Stimulated activated effector memory CD8-positive, alpha-beta T cell treated with anti-CD3 and anti-CD28 coated beads, Interleukin-12 subunit alpha, Interleukin-12 subunit beta, amount 100 ng/mL, for 72 hours (primary cell): ENCODE results near the gene CSF1.
"Not testable (repeated sequence)": the region's sequence is repeated elsewhere in the genome, so short reads cannot be mapped to it uniquely, and the experiment has no call there.

Experiments
- ATAC-seq: fragments of 150-1000 bp; cut with Tn5 transposase; 2 replicates; pipeline ENCODE4 v1.10.0; 2021
- DNase-seq, 2 donors: peaks; one replicate each; pipeline ENCODE4 v3.0.0; 2021 to 2022; ENCODE audit warnings: low spot score in 2 of 2
- H3K27ac Mint-ChIP-seq: one replicate; pipeline ENCODE4 v1.8.0; 2022; ENCODE audit warnings: mild to moderate bottlenecking, mixed read lengths
- H3K36me3 Mint-ChIP-seq: one replicate; pipeline ENCODE4 v1.8.0; 2022; ENCODE audit warnings: mild to moderate bottlenecking, mixed read lengths
- H3K4me1 Mint-ChIP-seq: one replicate; pipeline ENCODE4 v1.8.0; 2022; ENCODE audit warnings: mixed read lengths
- H3K4me3 Mint-ChIP-seq: one replicate; pipeline ENCODE4 v1.8.0; 2022; ENCODE audit warnings: mild to moderate bottlenecking, mixed read lengths
- H3K9me3 Mint-ChIP-seq: one replicate; pipeline ENCODE4 v1.8.0; 2022; ENCODE audit warnings: mixed read lengths

The CSF1 gene

GRCh38 chr1:109918671-109919070 lies 8.0 kb downstream of the CSF1 start:
- H3K9me3 Mint-ChIP-seq: no peaks in the 10 kb centered on the region
- H3K4me3 Mint-ChIP-seq: no peak overlapping the region
- ATAC-seq (no peak), DNase-seq (no peak)
- H3K4me1 Mint-ChIP-seq: peaks cover 66% of the 10 kb centered on the region
- peak overlapping the region; percentile 85 for H3K27ac Mint-ChIP-seq
- H3K36me3 Mint-ChIP-seq: peaks cover 100% of the 10 kb centered on the region

GRCh38 chr1:109919303-109919702 lies 8.7 kb downstream of the CSF1 start:
- H3K4me1 Mint-ChIP-seq: peaks cover 66% of the 10 kb centered on the region
- no peak for ATAC-seq
- H3K27ac Mint-ChIP-seq: no peak overlapping the region
- DNase-seq: no peak
- H3K4me3 Mint-ChIP-seq: no peak overlapping the region
- peaks cover 100% of the 10 kb centered on the region for H3K36me3 Mint-ChIP-seq
- no peaks in the 10 kb centered on the region for H3K9me3 Mint-ChIP-seq

GRCh38 chr1:109920391-109920790 lies 9.7 kb downstream of the CSF1 start:
- ATAC-seq, H3K4me3 Mint-ChIP-seq, H3K9me3 Mint-ChIP-seq, H3K27ac Mint-ChIP-seq, DNase-seq: not testable (repeated sequence)
- Mint-ChIP-seq H3K36me3 (peaks cover 100% of the 10 kb centered on the region), H3K4me1 (peaks cover 65% of the 10 kb centered on the region)

- H3K4me1 Mint-ChIP-seq: peaks cover 58% of the 10 kb centered on the region
- H3K27ac Mint-ChIP-seq: peak overlapping the region; percentile 89
- H3K36me3 Mint-ChIP-seq: peaks cover 100% of the 10 kb centered on the region
- DNase-seq (no peak), ATAC-seq (peak; percentile 3)
- H3K4me3 Mint-ChIP-seq: no peak overlapping the region
- H3K9me3 Mint-ChIP-seq: no peaks in the 10 kb centered on the region
These were observed 11.7 kb downstream of the CSF1 start for GRCh38 chr1:109922326-109922725.

- H3K4me3 Mint-ChIP-seq: no peak overlapping the region
- no peaks in the 10 kb centered on the region for H3K9me3 Mint-ChIP-seq
- H3K4me1 Mint-ChIP-seq: peaks cover 49% of the 10 kb centered on the region
- ATAC-seq (peak; percentile 14), DNase-seq (no peak)
- peaks cover 100% of the 10 kb centered on the region for H3K36me3 Mint-ChIP-seq
- H3K27ac Mint-ChIP-seq: peak overlapping the region; percentile 89
These were observed 12.7 kb downstream of the CSF1 start for GRCh38 chr1:109923131-109923945.

- no peaks in the 10 kb centered on the region for H3K9me3 Mint-ChIP-seq
- DNase-seq (no peak), ATAC-seq (no peak)
- no peak overlapping the region for H3K4me3 Mint-ChIP-seq
- peak overlapping the region; percentile 89 for H3K27ac Mint-ChIP-seq
- H3K4me1 Mint-ChIP-seq: peaks cover 43% of the 10 kb centered on the region
- peaks cover 100% of the 10 kb centered on the region for H3K36me3 Mint-ChIP-seq
These were observed 13.3 kb downstream of the CSF1 start for GRCh38 chr1:109923946-109924275.

GRCh38 chr1:109924316-109924715 lies 13.7 kb downstream of the CSF1 start:
- Mint-ChIP-seq H3K9me3 (no peaks in the 10 kb centered on the region), H3K4me3 (no peak overlapping the region), H3K4me1 (peaks cover 40% of the 10 kb centered on the region), H3K27ac (peak overlapping the region; percentile 89), H3K36me3 (peaks cover 100% of the 10 kb centered on the region)
- ATAC-seq (no peak), DNase-seq (no peak)

- DNase-seq (no peak), ATAC-seq (no peak)
- H3K4me3 Mint-ChIP-seq: no peak overlapping the region
- peak overlapping the region; percentile 89 for H3K27ac Mint-ChIP-seq
- peaks cover 100% of the 10 kb centered on the region for H3K36me3 Mint-ChIP-seq
- no peaks in the 10 kb centered on the region for H3K9me3 Mint-ChIP-seq
- H3K4me1 Mint-ChIP-seq: peaks cover 40% of the 10 kb centered on the region
These were observed 14.7 kb downstream of the CSF1 start for GRCh38 chr1:109925159-109925990.

- Mint-ChIP-seq H3K36me3 (peaks cover 100% of the 10 kb centered on the region), H3K4me3 (no peak overlapping the region), H3K27ac (peak overlapping the region; percentile 41), H3K4me1 (peaks cover 35% of the 10 kb centered on the region), H3K9me3 (no peaks in the 10 kb centered on the region)
- DNase-seq (no peak), ATAC-seq (no peak)
These were observed 16.1 kb downstream of the CSF1 start for GRCh38 chr1:109926662-109927300.

- peaks cover 31% of the 10 kb centered on the region for H3K4me1 Mint-ChIP-seq
- H3K9me3 Mint-ChIP-seq: no peaks in the 10 kb centered on the region
- ATAC-seq: no peak
- H3K4me3 Mint-ChIP-seq: no peak overlapping the region
- H3K27ac Mint-ChIP-seq: peak overlapping the region; percentile 41
- DNase-seq: no peak
- H3K36me3 Mint-ChIP-seq: peaks cover 100% of the 10 kb centered on the region
These were observed 16.7 kb downstream of the CSF1 start for GRCh38 chr1:109927356-109927755.

GRCh38 chr1:109927911-109928321 lies 17.3 kb downstream of the CSF1 start:
- H3K27ac Mint-ChIP-seq: peak overlapping the region; percentile 41
- H3K36me3 Mint-ChIP-seq: peaks cover 100% of the 10 kb centered on the region
- H3K4me3 Mint-ChIP-seq: no peak overlapping the region
- DNase-seq (no peak), ATAC-seq (no peak)
- no peaks in the 10 kb centered on the region for H3K9me3 Mint-ChIP-seq
- peaks cover 25% of the 10 kb centered on the region for H3K4me1 Mint-ChIP-seq

- no peak overlapping the region for H3K4me3 Mint-ChIP-seq
- H3K36me3 Mint-ChIP-seq: peaks cover 100% of the 10 kb centered on the region
- no peak for DNase-seq
- no peak for ATAC-seq
- H3K27ac Mint-ChIP-seq: peak overlapping the region; percentile 85
- peaks cover 25% of the 10 kb centered on the region for H3K4me1 Mint-ChIP-seq
- no peaks in the 10 kb centered on the region for H3K9me3 Mint-ChIP-seq
These were observed 18.0 kb downstream of the CSF1 start for GRCh38 chr1:109928591-109929111.

GRCh38 chr1:109929170-109929569 lies 18.5 kb downstream of the CSF1 start:
- no peak for DNase-seq
- Mint-ChIP-seq H3K4me1 (peaks cover 25% of the 10 kb centered on the region), H3K36me3 (peaks cover 100% of the 10 kb centered on the region), H3K4me3 (no peak overlapping the region), H3K9me3 (no peaks in the 10 kb centered on the region), H3K27ac (peak overlapping the region; percentile 85)
- ATAC-seq: no peak

- DNase-seq: no peak
- Mint-ChIP-seq H3K4me3 (no peak overlapping the region), H3K4me1 (peaks cover 27% of the 10 kb centered on the region), H3K36me3 (peaks cover 100% of the 10 kb centered on the region), H3K9me3 (no peaks in the 10 kb centered on the region), H3K27ac (peak overlapping the region; percentile 85)
- no peak for ATAC-seq
These were observed 19.1 kb downstream of the CSF1 start for GRCh38 chr1:109929588-109930251.
